HUES48 (cell line): ENCODE data around the gene HOXD12.

Source experiments
- H3K27ac ChIP-seq: one replicate; pipeline ENCODE4 v1.7.0; 2013; ENCODE audit warnings: low read depth, low read length, inconsistent platforms
- H3K27me3 ChIP-seq: 2 replicates; pipeline ENCODE4 v1.6.1; 2013; ENCODE audit warnings: mild to moderate bottlenecking, low read length; ENCODE audit not compliant: control insufficient read depth, insufficient read depth
- H3K36me3 ChIP-seq: 2 replicates; pipeline ENCODE4 v1.6.1; 2013; ENCODE audit warnings: low read length; ENCODE audit not compliant: control insufficient read depth, insufficient read depth
- H3K4me1 ChIP-seq: 2 replicates; pipeline ENCODE4 v1.6.1; 2013; ENCODE audit warnings: mild to moderate bottlenecking, low read length; ENCODE audit not compliant: control insufficient read depth, insufficient read depth
- H3K4me3 ChIP-seq: 2 replicates; pipeline ENCODE4 v1.5.1; 2013; ENCODE audit warnings: mild to moderate bottlenecking, low read depth, low read length
- H3K9ac ChIP-seq: 2 replicates; pipeline ENCODE4 v1.6.1; 2013; ENCODE audit warnings: mild to moderate bottlenecking, low read depth, low read length, moderate library complexity
- H3K9me3 ChIP-seq: 2 replicates; pipeline ENCODE4 v1.6.1; 2013; ENCODE audit warnings: low read length; ENCODE audit not compliant: control insufficient read depth, insufficient read depth

The HOXD12 gene

GRCh38 chr2:176102309-176102866, 2.8 kb downstream of the HOXD12 start:
- Histone ChIP-seq H3K27me3 (peaks cover 100% of the 10 kb centered on the region), H3K9ac (no peak overlapping the region), H3K4me1 (peaks cover 23% of the 10 kb centered on the region; the same call in 1 of the 2 replicates), H3K9me3 (no peaks in the 10 kb centered on the region; the same call in 1 of the 2 replicates), H3K4me3 (no peak overlapping the region), H3K36me3 (no peaks in the 10 kb centered on the region), H3K27ac (no peak overlapping the region)

DNA sequence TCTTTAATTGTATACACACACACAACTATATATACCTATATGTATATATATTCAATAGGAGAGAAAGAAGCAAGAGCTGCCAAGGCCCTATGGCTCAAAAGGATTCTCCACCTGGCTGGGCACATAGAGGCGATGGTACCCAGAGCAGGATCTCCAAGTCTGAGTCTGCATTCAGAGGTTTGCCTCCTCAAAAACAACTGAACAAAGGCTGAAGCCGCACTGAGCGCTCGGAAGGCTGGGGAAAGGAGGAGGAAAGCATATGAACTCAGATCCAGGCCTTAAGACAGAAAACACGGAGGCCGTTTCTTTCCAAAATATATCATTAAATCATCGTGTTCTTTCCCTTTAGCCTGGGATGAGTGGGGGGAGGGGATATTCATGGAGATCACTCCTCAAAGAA, 3.6 kb downstream of the HOXD12 start:
- Histone ChIP-seq H3K4me3 (no peak overlapping the region), H3K4me1 (peaks cover 18% of the 10 kb centered on the region; the same call in 1 of the 2 replicates), H3K27me3 (peaks cover 99% of the 10 kb centered on the region), H3K9ac (no peak overlapping the region), H3K27ac (no peak overlapping the region), H3K36me3 (no peaks in the 10 kb centered on the region), H3K9me3 (no peaks in the 10 kb centered on the region; the same call in 1 of the 2 replicates)

DNA sequence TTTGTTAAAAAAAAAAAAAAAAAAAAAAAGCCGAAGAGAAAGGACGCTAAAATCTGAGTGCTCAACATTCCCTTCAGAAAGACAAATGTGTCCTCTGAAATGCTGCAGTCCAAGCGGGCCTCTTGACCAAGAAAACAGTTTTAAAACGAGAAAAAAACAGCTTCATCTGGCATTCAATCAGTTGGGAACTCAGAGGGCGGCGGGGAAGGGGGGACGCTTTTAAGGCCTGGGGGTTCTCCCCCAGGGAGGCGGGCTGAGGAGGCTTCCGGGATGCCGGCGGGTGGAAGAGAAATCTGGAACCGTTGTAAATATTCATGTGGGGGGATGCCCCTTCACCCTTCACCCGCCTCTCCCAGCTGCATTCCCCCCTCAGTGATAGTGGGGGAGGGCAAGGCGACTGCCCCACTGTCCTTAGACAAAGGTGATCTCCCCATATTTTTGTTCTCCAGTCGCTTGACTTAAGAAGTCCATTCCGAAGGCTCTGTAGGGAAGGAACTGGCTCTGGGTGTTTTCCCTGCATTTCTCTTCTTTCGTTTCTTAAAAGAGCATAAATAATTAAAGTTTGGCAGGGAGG, 4.2 kb downstream of the HOXD12 start:
- Histone ChIP-seq H3K36me3 (no peaks in the 10 kb centered on the region), H3K27me3 (peaks cover 99% of the 10 kb centered on the region), H3K9ac (no peak overlapping the region), H3K4me3 (no peak overlapping the region), H3K4me1 (peaks cover 14% of the 10 kb centered on the region; the same call in 1 of the 2 replicates), H3K27ac (no peak overlapping the region), H3K9me3 (no peaks in the 10 kb centered on the region; the same call in 1 of the 2 replicates)

- Histone ChIP-seq H3K9ac (no peak overlapping the region), H3K27ac (no peak overlapping the region), H3K4me1 (peaks cover 12% of the 10 kb centered on the region; the same call in 1 of the 2 replicates), H3K27me3 (peaks cover 99% of the 10 kb centered on the region), H3K9me3 (no peaks in the 10 kb centered on the region; the same call in 1 of the 2 replicates), H3K4me3 (no peak overlapping the region), H3K36me3 (no peaks in the 10 kb centered on the region)
Observed at GRCh38 chr2:176104316-176105077, 4.9 kb downstream of the HOXD12 start.

GRCh38 chr2:176105078-176105729, 5.6 kb downstream of the HOXD12 start:
- peaks cover 99% of the 10 kb centered on the region for H3K27me3 ChIP-seq
- H3K4me1 ChIP-seq: peaks cover 7% of the 10 kb centered on the region; the same call in 1 of the 2 replicates
- H3K9ac ChIP-seq: no peak overlapping the region
- no peaks in the 10 kb centered on the region for H3K36me3 ChIP-seq
- no peak overlapping the region for H3K4me3 ChIP-seq
- H3K27ac ChIP-seq: no peak overlapping the region
- no peaks in the 10 kb centered on the region; the same call in 1 of the 2 replicates for H3K9me3 ChIP-seq

DNA sequence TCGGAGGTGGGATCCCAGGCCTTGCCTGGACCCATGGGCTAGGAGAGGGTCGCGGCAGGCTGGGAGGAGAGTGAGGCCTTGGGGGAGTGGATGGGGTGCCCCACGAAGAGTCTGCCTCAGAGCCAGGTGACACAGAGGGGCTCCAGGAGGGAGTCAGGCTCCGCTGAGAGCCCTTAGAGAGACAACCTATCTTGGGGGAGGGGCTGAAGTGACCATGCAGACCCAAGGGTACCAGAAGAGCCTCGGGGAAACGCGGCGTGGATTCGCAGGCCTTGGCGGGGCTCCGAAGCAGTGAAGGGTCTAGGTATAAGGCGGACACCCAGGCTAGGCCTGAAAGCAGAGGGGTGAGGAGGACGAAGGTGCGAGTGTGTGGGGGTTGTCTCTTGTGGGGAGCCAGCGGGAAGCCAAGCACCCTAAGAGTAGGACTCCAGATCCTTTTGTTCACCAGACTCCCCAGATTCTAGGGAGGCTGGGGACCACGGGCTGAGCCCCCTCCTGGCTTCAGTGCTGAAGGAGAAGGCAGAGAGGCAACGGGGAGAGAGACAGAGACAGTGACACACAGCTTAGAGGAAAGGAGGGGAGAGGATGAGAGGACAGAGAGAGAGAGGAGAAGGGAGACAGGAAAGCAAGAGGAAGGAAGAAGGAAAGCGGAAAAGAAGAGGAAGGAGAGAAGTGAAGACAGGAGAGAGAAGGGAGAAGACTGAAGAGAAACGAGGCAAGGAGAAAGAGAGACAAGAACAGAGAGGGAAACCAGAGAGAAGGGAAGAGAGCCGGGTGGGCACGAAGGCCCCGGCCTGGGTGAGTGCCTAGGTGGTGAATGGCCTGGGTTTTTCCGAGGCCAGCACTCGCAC, 6.4 kb downstream of the HOXD12 start:
- peaks cover 7% of the 10 kb centered on the region; the same call in 1 of the 2 replicates for H3K4me1 ChIP-seq
- H3K9me3 ChIP-seq: no peaks in the 10 kb centered on the region; the same call in 1 of the 2 replicates
- H3K4me3 ChIP-seq: no peak overlapping the region
- no peak overlapping the region for H3K27ac ChIP-seq
- peaks cover 99% of the 10 kb centered on the region for H3K27me3 ChIP-seq
- H3K9ac ChIP-seq: no peak overlapping the region
- no peaks in the 10 kb centered on the region for H3K36me3 ChIP-seq

DNA sequence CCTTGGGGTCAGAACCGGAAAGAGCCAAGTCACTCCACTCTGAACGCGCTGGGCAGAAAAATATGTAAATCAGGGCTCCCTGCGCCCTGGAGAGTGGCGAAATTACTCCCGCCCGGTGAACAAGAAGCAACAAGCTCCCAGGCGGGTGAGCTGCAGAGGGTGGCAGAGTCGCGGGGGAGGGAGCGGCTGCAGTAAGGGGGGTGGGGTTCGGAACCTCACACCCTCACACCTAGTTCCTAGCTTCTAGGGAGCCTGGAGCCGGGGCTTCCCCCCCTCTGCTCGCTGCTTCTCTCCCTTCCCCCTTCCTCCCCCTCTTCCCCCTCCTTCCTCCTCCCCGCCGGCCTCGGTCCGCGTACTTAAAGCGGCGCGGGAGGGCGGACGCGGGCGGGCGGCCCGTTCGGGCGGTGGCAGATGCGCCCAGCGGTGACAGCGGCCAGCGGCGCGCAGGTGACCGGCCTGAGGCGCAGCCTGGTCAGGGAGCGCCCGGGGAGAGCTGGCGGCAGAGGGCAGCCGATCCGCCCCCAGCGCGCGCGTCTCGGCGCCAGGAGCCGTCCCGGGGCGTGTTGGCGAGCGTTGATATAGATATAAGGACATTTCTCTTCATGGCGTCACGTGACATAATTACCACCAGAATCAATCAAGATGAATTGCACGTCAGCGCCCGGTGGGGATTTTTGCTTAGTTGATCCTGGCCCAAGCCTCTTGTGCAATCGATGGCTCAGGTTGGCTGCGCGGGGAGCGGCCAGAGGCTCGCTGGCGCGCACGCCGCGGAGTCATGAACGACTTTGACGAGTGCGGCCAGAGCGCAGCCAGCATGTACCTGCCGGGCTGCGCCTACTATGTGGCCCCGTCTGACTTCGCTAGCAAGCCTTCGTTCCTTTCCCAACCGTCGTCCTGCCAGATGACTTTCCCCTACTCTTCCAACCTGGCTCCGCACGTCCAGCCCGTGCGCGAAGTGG, 7.3 kb downstream of the HOXD12 start, which contains the start of gene HOXD11:
HOXD11 (plus strand) TSS at position 700 of the 959 bp plus-strand sequence; CDS start at position 776, 76 bp downstream.
- peak within 1 kb of the TSS; percentile 2; the same call in 1 of the 2 replicates for H3K4me3 ChIP-seq
- peaks cover 99% of the 10 kb centered on the region for H3K27me3 ChIP-seq
- H3K9me3 ChIP-seq: no peaks in the 10 kb centered on the region
- no peak within 1 kb of the TSS for H3K9ac ChIP-seq
- no peak within 1 kb of the TSS for H3K27ac ChIP-seq
- H3K4me1 ChIP-seq: peaks cover 7% of the 10 kb centered on the region; the same call in 1 of the 2 replicates
- no peaks in the 10 kb centered on the region for H3K36me3 ChIP-seq

- H3K9me3 ChIP-seq: no peaks in the 10 kb centered on the region
- no peak overlapping the region for H3K9ac ChIP-seq
- no peak overlapping the region for H3K4me3 ChIP-seq
- H3K27me3 ChIP-seq: peaks cover 99% of the 10 kb centered on the region
- peaks cover 7% of the 10 kb centered on the region; the same call in 1 of the 2 replicates for H3K4me1 ChIP-seq
- H3K36me3 ChIP-seq: no peaks in the 10 kb centered on the region
- H3K27ac ChIP-seq: no peak overlapping the region
Observed at GRCh38 chr2:176107731-176108181, 8.2 kb downstream of the HOXD12 start.

- peaks cover 99% of the 10 kb centered on the region for H3K27me3 ChIP-seq
- H3K4me1 ChIP-seq: peaks cover 8% of the 10 kb centered on the region; the same call in 1 of the 2 replicates
- no peak overlapping the region for H3K4me3 ChIP-seq
- H3K27ac ChIP-seq: no peak overlapping the region
- H3K36me3 ChIP-seq: no peaks in the 10 kb centered on the region
- H3K9me3 ChIP-seq: no peaks in the 10 kb centered on the region
- H3K9ac ChIP-seq: no peak overlapping the region
Observed at GRCh38 chr2:176109192-176109901, 9.8 kb downstream of the HOXD12 start.
